Neural progenitor cell (in vitro differentiated cells): ENCODE data around the gene TCFL5.

ENCODE experiments used
- EZH2 ChIP-seq: fragments of 200-600 bp; sonication (generic); IDR thresholded peaks from 2 replicates; pipeline ENCODE4 v1.6.1; 2017; ENCODE audit warnings: antibody characterized with exemption, mild to moderate bottlenecking, moderate library complexity
- TF ChIP-seq, protein P1 (sequence below): fragments of 200-600 bp; sonication (generic); IDR thresholded peaks from 2 replicates; pipeline ENCODE4 v1.5.1; 2017; ENCODE audit warnings: antibody characterized with exemption, mild to moderate bottlenecking

GRCh38 chr20:62822239-62822787, 39.3 kb downstream of the TCFL5 start:
- TF ChIP-seq, protein P1, sequence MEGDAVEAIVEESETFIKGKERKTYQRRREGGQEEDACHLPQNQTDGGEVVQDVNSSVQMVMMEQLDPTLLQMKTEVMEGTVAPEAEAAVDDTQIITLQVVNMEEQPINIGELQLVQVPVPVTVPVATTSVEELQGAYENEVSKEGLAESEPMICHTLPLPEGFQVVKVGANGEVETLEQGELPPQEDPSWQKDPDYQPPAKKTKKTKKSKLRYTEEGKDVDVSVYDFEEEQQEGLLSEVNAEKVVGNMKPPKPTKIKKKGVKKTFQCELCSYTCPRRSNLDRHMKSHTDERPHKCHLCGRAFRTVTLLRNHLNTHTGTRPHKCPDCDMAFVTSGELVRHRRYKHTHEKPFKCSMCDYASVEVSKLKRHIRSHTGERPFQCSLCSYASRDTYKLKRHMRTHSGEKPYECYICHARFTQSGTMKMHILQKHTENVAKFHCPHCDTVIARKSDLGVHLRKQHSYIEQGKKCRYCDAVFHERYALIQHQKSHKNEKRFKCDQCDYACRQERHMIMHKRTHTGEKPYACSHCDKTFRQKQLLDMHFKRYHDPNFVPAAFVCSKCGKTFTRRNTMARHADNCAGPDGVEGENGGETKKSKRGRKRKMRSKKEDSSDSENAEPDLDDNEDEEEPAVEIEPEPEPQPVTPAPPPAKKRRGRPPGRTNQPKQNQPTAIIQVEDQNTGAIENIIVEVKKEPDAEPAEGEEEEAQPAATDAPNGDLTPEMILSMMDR = no peak
- TF ChIP-seq EZH2 = no peak
